Activated T-cell treated with anti-CD3 and anti-CD28 coated beads, Interleukin-2, amount 50 U/mL, for 48 hours (primary cell): ENCODE data around the gene ACYP2.
"Not testable (repeated sequence)": the region's sequence is repeated elsewhere in the genome, so short reads cannot be mapped to it uniquely, and the experiment has no call there.

Source experiments
- DNase-seq, 2 experiments: peaks; one replicate each; pipeline ENCODE4 v3.0.0-alpha.2; 2020

Gene ACYP2

GRCh38 chr2:54115284-54116137, at the start of gene ACYP2:
Gene ACYP2 (plus strand): TSS chr2:54115615.
- DNase-seq = peak; percentile 94 to 95

DNA sequence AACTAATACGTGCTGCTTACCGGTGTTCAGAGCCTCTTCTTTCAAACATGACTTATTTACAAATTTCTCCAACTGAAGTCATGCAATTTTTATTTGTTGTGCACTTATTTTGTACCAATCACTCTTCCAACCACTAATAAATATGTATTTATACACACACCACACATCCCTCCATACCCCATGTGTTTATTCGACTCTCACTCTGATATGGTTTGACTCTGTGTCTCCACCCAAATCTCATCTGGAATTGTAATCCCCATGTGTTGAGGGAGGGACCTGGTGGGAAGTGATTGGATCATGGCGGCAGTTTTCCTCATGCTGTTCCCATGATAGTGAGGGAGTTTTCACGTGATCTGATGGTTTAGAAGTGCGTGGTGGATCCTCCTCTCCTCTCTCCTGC, 49.5 kb upstream of the ACYP2 start:
- DNase-seq = no peak

GRCh38 chr2:54067851-54068375, 47.5 kb upstream of the ACYP2 start:
- no peak for DNase-seq

- not testable (repeated sequence) for DNase-seq
These were observed 42.9 kb upstream of the ACYP2 start for GRCh38 chr2:54072483-54072882.

DNA sequence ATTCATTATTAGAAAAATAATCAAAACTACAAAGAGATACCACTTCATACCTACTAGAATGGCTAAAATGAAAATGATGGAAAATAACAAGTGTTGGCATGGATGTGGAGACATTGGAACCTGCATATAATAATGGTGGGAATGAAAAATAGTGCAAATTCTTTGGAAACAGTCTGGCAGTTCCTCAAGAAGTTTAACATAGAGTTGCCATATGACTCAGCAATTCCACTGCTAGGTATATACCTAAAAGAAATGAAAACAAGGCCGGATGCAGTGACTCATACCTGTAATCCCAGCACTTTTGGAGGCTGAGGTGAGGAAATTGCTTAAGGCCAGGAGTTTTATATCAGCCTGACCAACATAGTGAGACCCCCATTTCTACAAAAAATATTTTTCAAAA, 41.6 kb upstream of the ACYP2 start:
- DNase-seq = no peak

DNA sequence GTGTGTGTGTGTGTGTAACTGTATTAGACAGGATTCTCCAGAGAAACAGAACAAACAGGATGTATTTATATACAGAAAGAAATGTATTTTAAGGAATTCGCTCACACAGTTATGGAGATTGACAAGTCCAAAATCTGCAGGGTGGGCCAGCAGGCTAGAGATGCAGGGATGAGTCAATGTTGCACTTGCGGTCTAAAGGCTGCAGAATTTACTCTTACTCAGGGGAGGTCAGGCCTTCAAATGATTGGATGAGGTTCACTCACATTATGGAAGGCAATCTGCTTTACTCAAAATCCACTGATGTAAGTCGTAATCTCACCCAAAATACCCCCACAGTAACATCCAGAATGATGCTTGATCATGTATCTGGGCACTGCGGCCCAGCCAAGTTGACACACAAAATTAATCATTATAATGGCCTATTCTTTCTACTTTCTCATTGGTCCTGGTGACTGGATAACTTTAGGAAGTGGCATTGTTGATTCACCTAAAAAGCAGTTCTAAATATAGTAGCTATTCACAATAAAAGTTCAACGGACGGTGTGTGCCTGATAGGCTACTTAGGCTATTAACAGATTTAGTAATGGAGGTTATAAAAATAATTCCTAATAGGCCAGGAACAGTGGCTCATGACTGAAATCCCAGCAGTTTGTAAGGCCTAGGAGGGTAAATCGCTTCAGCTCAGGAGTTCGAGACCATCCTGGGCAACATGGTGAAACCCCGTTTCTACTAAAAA, 40.6 kb upstream of the ACYP2 start:
- DNase-seq = no peak

- no peak for DNase-seq
These were observed 38.8 kb upstream of the ACYP2 start for GRCh38 chr2:54076586-54076985.

GRCh38 chr2:54077088-54077900, 38.1 kb upstream of the ACYP2 start:
- DNase-seq = no peak

- no peak for DNase-seq
These were observed 36.1 kb upstream of the ACYP2 start for GRCh38 chr2:54079331-54079730.

DNA sequence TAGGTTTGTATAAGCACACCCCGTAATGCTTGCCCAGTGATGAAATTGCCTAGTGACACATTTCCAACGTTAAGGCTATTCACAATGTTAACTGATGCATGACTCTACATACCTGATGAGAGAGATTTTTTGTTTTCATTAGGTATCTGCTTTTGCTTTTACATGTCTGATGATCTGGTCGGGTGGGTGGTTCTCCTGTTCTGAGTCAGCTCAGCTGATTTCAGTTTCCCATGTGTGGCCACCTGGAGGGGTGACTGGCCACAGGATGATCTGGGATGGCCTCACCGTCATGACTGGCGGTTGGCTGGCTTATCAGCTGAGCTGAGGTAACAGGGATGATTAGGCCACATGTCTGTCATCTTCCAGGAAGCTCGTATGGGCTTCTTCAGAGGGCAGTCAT, 33.8 kb upstream of the ACYP2 start:
- peak; percentile 74 to 81 for DNase-seq

DNA sequence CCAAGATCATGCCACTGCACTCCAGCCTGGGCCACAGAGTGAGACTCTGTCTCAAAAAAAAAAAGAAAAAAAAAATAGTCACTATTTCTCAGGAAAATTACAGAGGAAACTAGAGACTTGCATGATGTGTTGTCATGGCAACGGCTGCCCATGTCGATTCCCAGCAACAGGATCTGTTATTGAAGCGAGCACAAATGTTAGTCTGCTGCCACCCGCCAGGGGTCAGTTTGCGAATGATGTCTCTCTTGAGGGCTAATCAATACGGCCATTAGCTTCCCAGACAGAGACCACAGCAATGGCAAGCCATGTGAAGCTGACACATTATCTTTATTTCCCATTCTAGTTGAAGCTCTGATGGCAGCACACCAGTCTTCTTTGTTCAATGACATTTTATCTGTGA, 32.4 kb upstream of the ACYP2 start:
- no peak for DNase-seq

DNA sequence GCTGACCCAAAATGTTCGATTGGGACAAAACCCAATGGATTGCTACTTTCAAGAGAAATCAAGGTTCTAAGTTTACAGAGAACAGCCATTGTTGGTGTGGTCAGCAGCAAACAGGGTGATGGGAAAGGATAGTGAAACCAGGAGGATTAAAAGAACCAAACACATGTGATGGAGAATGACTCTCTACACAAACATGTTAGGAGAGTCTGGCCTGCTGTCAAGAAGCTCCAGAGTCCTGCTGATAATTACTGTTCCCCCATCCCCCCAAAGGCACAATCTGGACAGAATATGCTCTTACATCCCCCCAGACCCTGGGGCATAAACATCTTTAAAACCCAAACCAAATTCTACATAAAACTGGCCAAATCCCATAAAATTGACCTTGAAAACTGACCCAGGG, 32.0 kb upstream of the ACYP2 start:
- no peak for DNase-seq

- no peak for DNase-seq
These were observed 30.8 kb upstream of the ACYP2 start for GRCh38 chr2:54084600-54084999.

DNA sequence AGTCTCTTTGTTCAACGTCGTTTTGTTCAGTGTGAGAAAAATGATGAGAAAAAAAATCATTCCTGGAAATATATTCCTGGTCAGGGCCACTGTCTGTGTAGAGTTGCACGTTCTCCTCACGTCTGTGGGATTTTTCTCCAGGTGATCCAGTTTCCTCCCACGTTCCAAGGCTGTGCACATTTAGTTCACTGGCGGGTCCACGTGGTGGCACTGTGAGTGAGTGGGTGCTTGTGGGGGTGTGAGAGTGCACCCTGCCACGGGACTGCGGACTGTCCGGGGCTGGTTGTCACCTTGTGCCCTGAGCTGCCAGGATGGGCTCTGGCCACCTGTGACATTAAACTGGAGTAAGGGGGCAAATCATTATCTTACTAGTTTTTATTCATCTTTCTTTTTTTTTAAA, 30.3 kb upstream of the ACYP2 start:
- DNase-seq = no peak

GRCh38 chr2:54086157-54086556, 29.3 kb upstream of the ACYP2 start:
- DNase-seq = no peak

GRCh38 chr2:54088191-54088634, 27.2 kb upstream of the ACYP2 start:
- no peak for DNase-seq

DNA sequence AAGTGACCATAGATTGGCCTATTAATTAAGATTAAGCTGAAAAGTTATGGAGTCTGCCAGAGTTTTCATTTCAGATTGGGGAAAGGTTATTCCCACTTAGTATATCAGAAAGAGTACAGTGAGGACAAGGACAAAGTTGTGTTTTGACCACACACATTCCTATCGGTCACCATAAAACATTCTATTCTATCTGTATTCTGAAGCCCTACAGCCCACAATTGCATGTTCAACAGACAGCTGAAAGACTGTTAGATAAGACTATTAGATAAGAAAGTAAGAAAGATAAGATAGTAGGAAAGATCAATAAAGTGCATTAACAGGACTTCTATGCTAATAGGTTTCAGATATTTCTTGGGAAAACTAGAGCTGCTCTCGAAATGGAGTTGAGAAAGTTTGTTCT, 26.7 kb upstream of the ACYP2 start:
- no peak for DNase-seq

GRCh38 chr2:54090521-54091117, 24.8 kb upstream of the ACYP2 start:
- DNase-seq = no peak

DNA sequence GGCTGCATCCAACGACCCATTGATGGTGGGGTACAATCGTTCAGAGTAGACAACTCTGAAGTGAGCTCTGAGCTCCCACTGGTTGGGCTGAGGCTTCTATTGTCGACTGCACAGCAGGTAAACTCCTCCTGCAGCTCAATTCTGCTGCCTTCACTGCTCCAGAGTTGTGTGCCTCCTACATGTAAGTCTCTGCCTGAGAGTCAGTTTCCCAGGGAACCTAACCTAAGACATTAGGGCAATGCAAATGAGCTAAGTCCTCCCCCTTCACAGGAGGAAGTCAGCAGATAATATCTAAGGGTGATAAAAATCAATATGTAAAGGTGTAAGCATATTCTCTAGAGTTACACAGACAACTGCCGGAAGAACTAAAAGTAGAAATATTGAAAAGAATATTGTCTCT, 22.5 kb upstream of the ACYP2 start:
- no peak for DNase-seq

DNA sequence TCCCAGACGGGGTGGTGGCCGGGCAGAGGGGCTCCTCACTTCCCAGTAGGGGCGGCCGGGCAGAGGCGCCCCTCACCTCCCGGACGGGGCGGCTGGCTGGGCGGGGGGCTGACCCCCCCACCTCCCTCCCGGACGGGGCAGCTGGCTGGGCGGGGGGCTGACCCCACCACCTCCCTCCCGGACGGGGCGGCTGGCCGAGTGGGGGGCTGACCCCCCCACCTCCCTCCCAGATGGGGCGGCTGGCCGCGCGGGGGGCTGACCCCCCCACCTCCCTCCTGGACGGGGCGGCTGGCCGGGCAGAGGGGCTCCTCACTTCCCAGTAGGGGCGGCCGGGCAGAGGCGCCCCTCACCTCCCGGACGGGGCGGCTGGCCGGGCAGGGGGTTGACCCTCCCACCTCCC, 20.0 kb upstream of the ACYP2 start:
- DNase-seq = not testable (repeated sequence)

- not testable (repeated sequence) for DNase-seq
These were observed 19.3 kb upstream of the ACYP2 start for GRCh38 chr2:54096141-54096540.

DNA sequence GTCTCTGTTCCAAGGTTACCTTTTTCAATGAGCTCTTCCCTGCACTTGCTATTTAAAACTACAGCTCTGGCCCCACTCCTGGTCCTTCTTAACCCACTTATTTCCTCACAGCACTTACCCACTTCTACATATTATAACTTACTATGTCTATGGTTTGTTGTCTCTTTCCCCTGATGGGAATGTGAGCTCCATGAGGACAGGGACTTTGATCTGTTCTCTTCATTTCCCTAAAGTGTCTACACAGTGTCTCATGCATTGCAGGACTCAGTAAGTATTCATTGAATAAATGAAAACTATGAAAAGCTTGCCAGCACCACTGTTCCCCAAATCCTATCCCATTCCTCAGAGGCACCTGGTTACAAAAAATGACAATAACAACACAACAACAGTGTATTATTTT, 18.3 kb upstream of the ACYP2 start:
- DNase-seq = no peak

- DNase-seq = no peak
These were observed 16.0 kb upstream of the ACYP2 start for GRCh38 chr2:54099370-54099769.
